Left ventricle myocardium superior (tissue), 1 donor: Measurements from ENCODE around the gene MBOAT1. TPM values are rescaled to one million over a fixed set of nuclear protein-coding genes. Genes with fewer than 3 reads are reported as not detected.
"Not testable (repeated sequence)": the region's sequence is repeated elsewhere in the genome, so short reads cannot be mapped to it uniquely, and the experiment has no call there.

Experiments
- ATAC-seq: fragments of 200-7000 bp; cut with Tn5 transposase; one replicate; pipeline ENCODE4 v1.9.1; 2020; ENCODE audit warnings: mild to moderate bottlenecking, moderate library complexity
- DNase-seq: peaks from one replicate; pipeline ENCODE4 v3.0.0-alpha.2; 2020
- intact Hi-C: fragments of 100-400 bp; cut with micrococcal nuclease; formaldehyde crosslinking; loops from one replicate; pipeline ENCODE4 v1.11.0; 2022
- long read RNA-seq: library from polyadenylated mRNA; unstranded; transcript quantifications from one replicate; pipeline ENCODE4 v2.0.0, GENCODE V29; 2021
- total RNA-seq: library from RNA; stranded (reverse); fragmentation: NEBNext Ultra II Directional; extraction: Animal tissue kit (Norgen Biotek cat#: 25700); gene quantifications from one replicate; pipeline ENCODE4 v1.2.1, GENCODE V29; 2021
- donor health status: DM: no; HTN: yes; CAD: no; lungs with severe emphysema.

The MBOAT1 gene, protein sequence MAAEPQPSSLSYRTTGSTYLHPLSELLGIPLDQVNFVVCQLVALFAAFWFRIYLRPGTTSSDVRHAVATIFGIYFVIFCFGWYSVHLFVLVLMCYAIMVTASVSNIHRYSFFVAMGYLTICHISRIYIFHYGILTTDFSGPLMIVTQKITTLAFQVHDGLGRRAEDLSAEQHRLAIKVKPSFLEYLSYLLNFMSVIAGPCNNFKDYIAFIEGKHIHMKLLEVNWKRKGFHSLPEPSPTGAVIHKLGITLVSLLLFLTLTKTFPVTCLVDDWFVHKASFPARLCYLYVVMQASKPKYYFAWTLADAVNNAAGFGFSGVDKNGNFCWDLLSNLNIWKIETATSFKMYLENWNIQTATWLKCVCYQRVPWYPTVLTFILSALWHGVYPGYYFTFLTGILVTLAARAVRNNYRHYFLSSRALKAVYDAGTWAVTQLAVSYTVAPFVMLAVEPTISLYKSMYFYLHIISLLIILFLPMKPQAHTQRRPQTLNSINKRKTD
- 5.0 TPM for total RNA-seq
- long read RNA-seq, partial matches to known transcripts, result 2 of 2 reads
- long read RNA-seq, other reads (novel, unspliced or antisense), result 0 of 2 reads

DNA sequence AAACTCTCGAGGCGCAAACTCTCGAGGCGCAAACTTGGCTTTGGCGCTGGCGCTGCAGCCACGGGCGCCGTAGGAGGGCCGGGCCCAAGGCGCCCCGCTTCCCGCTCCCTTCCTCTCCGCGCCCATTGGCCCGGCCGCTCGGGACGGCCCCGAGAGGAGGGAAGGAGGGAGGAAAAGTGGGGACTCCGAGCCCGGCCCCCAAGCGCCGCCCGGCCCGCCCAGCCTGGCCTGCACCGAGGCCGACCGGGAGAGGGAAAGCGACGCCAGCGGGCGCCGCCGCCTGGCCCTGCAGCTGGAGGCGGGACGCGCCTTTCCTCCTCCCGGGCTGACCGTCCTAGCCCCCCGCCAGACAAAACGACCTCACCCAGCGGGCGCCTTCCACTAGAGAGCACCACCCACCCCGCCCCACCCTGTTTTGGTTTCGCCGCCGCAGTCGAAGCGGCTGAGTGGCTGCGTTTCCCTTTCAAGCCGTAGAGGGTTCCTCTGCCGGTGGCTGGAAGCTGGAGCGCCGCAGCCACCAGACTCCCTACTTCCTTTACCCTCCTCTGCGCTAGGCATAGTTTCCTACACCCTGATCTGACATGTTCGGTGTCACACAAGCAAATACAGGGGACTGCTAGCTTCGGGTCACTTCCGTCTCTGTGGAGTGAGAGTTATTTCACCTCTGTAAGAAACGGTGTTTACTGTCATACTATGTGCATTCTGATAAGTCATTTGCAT lies at the start of gene MBOAT1:
MBOAT1 (minus strand) TSS at position 78 of the 720 bp plus-strand sequence. CDS start 235 bp downstream, outside the sequence.
- peak; percentile 97 for DNase-seq
- intact Hi-C loops, result no loop called here
- ATAC-seq, result peak; percentile 97

- DNase-seq (no peak), ATAC-seq (no peak)
- intact Hi-C loops, result no loop called here
Observed at GRCh38 chr6:20261685-20262084, 49.4 kb upstream of the MBOAT1 start.

DNA sequence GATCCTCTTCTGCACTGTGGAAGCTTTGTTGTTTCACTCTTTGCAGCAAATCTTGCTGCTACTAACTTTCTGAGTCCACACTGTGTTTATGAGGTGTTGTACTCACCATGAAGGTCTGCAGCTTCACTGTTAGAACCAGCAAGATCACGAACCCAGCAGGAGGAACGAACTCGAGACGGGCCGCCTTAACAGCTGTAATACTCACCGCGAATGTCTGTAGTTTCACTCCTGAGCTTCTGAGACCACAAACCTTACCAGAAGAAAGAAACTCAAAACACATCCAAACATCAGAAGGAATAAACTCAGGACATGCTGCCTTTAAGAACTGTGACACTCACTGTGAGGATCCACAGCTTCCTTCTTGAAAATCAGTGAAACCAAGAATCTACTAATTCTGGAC lies 48.1 kb upstream of the MBOAT1 start:
- intact Hi-C loops, result no loop called here
- no peak for DNase-seq
- ATAC-seq, result no peak

GRCh38 chr6:20259316-20260049 lies 47.2 kb upstream of the MBOAT1 start:
- intact Hi-C loops, result no loop called here
- DNase-seq, result no peak
- ATAC-seq, result no peak

DNA sequence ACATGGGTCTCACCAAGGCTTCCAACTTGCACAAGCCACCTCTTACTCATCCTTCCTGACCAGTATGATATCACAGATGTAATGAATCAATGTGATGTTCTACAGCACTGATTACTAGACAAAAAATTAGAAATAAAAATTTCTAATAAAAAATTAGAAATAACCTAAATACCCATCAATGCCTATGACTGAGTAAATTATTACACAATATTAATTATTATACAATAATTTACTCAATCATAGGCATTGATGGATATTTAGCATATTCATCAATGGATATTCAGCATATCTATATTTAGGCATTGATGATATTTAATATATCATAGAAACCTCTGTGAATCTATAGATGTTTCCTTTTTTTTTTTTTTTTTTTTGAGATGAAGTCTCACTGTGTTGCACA lies 43.2 kb upstream of the MBOAT1 start:
- ATAC-seq, result no peak

GRCh38 chr6:20254295-20254694 lies 42.0 kb upstream of the MBOAT1 start:
- ATAC-seq (no peak), DNase-seq (no peak)
- intact Hi-C loops, result no loop called here

More for the DNA sequence above, 43.2 kb upstream of the MBOAT1 start:
- intact Hi-C loops, result no loop called here
- DNase-seq, result no peak

DNA sequence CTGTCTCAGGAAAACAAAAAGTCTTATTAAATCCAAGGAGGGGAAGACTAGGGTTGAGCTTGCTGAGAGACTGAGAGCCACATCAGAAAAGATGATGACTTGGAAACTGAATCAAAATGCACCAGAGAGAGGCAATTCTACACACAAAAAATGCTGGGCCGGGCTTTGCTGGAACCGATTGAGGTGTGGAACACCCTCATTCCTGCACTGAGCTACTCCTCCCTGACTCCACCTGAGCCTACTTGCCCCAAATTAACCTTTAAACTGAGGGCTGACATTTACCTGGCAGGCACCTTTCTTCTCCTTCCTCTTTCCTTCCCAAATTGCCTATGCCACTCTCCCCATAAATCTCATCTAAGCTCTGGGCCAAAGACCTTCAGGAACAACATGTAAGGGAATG lies 40.8 kb upstream of the MBOAT1 start:
- DNase-seq (no peak), ATAC-seq (no peak)
- intact Hi-C loops, result no loop called here

GRCh38 chr6:20252311-20252710 lies 40.0 kb upstream of the MBOAT1 start:
- intact Hi-C loops, result no loop called here
- ATAC-seq (no peak), DNase-seq (no peak)

DNA sequence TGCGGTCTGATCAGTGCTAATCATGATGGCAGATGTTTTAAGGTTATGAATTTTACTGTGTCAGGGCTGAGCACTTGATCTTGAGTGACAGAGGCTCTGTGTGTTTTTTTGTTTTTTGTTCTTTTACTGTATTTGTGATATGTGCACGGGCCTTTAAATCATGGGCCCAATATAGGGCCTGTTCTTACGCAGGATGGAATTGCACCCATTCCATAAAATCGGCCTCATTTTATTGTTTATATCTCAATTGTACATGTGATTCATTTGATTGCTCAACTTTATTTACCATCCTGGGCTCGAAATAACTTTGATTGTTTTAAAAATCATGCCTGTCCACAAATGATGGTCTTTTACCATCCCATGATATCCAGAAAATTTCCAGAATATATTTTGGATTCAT lies 39.3 kb upstream of the MBOAT1 start:
- DNase-seq (no peak), ATAC-seq (no peak)
- intact Hi-C loops, result no loop called here

DNA sequence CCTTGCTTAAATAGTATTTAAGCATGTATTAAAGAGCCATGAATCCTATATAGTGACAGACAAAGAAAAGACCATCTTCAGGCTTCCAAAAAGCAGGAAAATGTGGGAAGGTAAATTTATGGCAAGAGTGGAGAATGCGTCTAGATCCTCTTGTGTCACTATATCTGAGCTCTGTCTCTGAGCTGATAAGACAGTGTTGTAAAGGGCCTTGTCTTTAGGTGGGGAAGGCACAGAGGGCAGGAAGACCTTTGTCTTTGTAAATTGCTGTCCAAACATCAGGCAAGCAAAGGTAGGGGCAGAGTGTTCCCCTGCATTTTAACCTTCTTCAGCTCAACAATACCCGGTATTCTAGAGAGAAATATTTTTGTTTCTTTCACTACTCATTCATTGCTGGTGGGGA lies 33.9 kb upstream of the MBOAT1 start:
- intact Hi-C loops, result no loop called here

GRCh38 chr6:20244807-20245681 lies 32.8 kb upstream of the MBOAT1 start:
- DNase-seq, ATAC-seq, intact Hi-C loops: not testable (repeated sequence)

More for the DNA sequence above, 33.9 kb upstream of the MBOAT1 start:
- ATAC-seq (no peak), DNase-seq (no peak)

DNA sequence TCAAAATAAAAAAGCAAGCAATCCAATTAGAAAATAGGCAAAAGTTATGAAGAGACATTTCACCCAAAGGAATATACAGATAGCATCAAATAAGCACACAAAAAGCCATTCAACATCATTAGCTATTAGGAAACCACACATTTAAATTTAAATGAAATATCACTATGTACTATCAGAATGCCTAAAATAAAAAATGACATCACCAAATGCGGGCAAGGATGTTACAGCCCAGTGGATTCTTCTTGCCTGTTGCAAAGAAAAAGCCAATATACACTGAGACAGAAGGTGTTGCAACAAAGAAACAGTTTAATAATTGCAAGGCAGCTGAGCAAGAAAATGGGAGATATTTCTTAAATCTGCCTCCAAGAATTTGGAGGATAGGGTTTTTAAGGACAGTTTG lies 31.0 kb upstream of the MBOAT1 start:
- intact Hi-C loops, result no loop called here
- ATAC-seq, result no peak
- DNase-seq, result no peak

DNA sequence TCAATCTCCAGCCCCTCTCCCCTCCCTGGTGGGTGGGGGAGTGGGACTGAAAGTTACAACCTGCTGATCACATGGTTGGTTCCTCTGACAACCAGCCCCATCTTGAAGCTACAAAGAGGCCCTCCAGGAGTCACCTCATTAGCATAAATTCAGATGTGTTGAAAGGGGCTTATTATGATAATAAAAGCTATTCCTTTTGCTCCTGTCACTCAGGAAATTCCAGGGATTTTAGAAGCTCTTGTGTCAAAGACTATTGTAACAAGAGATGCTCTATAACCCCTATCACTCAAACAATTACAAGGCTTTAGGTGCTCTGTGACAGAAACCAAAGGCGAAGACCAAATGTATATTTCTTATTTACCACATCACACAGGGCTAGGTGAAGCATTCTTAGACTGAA lies 30.1 kb upstream of the MBOAT1 start:
- intact Hi-C loops, result no loop called here
- ATAC-seq (no peak), DNase-seq (no peak)

DNA sequence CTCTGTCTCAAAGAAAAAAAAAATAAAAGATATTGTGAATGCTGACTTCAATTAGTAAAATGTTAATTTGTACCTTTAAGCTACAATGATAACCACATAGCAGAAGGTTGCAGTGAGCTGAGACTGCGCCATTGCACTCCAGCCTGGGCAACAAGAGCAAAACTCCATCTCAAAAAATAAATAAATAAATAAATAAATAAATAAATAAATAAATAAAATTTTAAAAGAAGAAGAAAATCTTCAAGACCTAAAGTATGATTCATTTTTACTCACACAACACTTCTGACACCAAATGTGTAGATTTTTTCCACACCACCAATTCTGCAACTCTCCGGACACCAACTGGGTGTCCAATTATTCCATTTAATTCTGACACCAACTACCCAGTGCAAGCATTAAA lies 28.8 kb upstream of the MBOAT1 start:
- ATAC-seq, result no peak
- DNase-seq, result no peak
- intact Hi-C loops, result no loop called here

DNA sequence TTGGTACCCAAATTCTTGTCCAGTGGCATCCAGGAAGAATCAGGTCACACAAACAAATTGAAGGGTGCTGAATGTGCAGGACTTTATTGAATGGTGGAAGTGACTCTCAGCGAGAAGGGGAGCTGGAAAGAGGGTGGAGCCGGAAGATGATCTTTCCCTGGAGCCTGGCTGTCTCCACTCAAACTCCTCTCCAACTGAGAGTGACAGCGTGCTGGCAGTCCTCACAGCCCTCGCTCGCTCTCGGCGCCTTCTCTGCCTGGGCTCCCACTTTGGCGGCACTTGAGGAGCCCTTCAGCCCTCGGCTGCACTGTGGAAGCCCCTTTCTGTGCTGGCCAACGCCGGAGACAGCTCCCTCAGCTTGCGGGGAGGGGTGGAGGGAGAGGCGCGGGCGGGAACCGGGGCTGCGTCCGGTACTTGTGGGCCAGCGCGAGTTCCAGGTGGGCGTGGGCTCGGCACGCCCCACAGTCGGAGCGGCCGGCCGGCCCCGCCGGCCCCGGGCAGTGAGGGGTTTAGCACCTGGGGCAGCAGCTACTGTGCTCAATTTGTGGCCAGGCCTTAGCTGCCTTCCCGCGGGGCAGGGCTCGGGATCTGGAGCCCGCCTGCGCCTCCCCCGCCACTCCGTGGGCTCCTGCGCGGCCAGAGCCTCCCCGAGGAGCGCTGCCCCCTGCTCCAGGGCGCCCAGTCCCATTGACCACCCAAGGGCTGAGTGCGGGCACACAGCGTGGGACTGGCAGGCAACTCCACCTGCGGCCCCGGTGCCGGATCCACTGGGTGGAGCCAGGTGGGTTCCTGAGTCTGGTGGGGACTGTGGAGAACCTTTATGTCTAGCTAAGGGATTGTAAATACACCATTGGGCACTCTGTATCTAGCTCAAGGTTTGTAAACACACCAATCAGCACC lies 26.7 kb upstream of the MBOAT1 start:
- intact Hi-C loops, result no loop called here
- no peak for ATAC-seq

DNA sequence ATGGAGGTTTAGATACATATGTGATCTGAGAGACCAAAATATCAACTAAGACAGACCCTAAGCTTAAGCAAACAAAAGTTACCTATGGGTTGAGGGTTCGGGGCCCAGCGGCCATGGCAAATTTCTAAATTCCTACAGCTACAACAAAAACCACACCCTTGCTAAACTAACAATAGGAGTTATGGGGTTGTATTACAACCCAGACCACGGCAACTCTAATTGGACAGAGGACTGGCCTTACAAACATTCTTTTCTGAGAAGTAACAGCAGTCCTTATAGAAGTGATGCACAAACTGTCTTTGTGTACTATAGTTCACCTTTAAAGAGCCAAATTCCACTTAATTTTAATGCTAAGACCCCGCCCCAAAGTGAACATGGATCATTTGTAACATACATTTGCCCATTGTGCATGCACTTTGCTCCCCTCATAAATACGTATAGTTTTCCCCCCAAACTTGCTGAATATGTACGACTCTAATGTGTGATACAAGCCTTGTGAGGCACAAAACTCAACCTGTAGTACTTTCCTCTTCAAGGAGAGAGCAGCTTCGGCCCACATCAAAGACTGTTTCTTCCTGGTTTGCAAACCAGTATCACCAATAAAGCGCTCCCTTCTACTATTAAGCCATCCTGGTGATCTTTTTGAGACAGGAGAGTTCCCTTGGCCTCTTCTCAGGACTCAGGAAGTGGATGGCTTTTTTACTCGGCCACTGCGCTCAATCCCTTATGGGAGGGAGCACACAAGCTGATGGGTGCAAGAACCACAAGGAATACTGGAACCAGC lies 25.6 kb upstream of the MBOAT1 start:
- intact Hi-C loops, result no loop called here
- ATAC-seq, result no peak

More for the DNA sequence above, 26.7 kb upstream of the MBOAT1 start:
- DNase-seq, result no peak

More for the DNA sequence above, 25.6 kb upstream of the MBOAT1 start:
- no peak for DNase-seq
